Activated naive CD8-positive, alpha-beta T cell treated with anti-CD3 and anti-CD28 coated beads, Interleukin-2, amount 10 ng/mL, durations not matched to agents 7 days and 5 days (primary cell): ENCODE measurements around the gene BHLHE23. TPM values are rescaled to one million over a fixed set of nuclear protein-coding genes. Genes with fewer than 3 reads are reported as not detected.

ENCODE experiments used
- ATAC-seq: fragments of 150-1000 bp; cut with Tn5 transposase; one replicate; pipeline ENCODE4 v1.10.0; 2021; ENCODE audit warnings: low read depth, moderate library complexity
- POLR2A ChIA-PET: fragments of 350-600 bp; sonication (Branson Sonifier 250); formaldehyde crosslinking; loops from one replicate; lab custom pipeline; 2021; ENCODE audit warnings: antibody characterized with exemption; lab: Charles Lee
- DNase-seq: peaks from one replicate; pipeline ENCODE4 v3.0.0; 2021
- H3K27ac Mint-ChIP-seq: one replicate; pipeline ENCODE4 v1.8.0; 2022; ENCODE audit warnings: mild to moderate bottlenecking, mixed read lengths
- H3K27me3 Mint-ChIP-seq: one replicate; pipeline ENCODE4 v1.8.0; 2022; ENCODE audit warnings: mild to moderate bottlenecking, moderate library complexity, mixed read lengths
- H3K36me3 Mint-ChIP-seq: one replicate; pipeline ENCODE4 v1.8.0; 2021; ENCODE audit warnings: mild to moderate bottlenecking, mixed read lengths
- H3K4me1 Mint-ChIP-seq: one replicate; pipeline ENCODE4 v1.8.0; 2021; ENCODE audit warnings: mixed read lengths
- H3K4me3 Mint-ChIP-seq: one replicate; pipeline ENCODE4 v1.8.0; 2022; ENCODE audit warnings: mild to moderate bottlenecking, moderate library complexity, mixed read lengths
- H3K9me3 Mint-ChIP-seq: one replicate; pipeline ENCODE4 v1.8.0; 2021; ENCODE audit warnings: mixed read lengths
- total RNA-seq, 2 experiments: library from RNA; stranded (reverse); gene quantifications; one replicate each; pipeline ENCODE4 v1.2.3, GENCODE V29; 2021

The BHLHE23 gene
- total RNA-seq, 2 experiments from 2014 or later, result not detected

GRCh38 chr20:63005862-63006539, 763 bp downstream of the BHLHE23 start:
- peaks cover 61% of the 10 kb centered on the region for H3K27me3 Mint-ChIP-seq
- no peak overlapping the region for H3K27ac Mint-ChIP-seq
- no peak overlapping the region for H3K4me3 Mint-ChIP-seq
- H3K9me3 Mint-ChIP-seq, result no peaks in the 10 kb centered on the region
- peaks cover 13% of the 10 kb centered on the region for H3K4me1 Mint-ChIP-seq
- POLR2A ChIA-PET, result no interaction called here
- peaks cover 2% of the 10 kb centered on the region for H3K36me3 Mint-ChIP-seq
- ATAC-seq (no peak), DNase-seq (peak; percentile 51)

GRCh38 chr20:63005365-63005861, 1.4 kb downstream of the BHLHE23 start:
- peaks cover 63% of the 10 kb centered on the region for H3K27me3 Mint-ChIP-seq
- POLR2A ChIA-PET, result no interaction called here
- H3K4me1 Mint-ChIP-seq, result peaks cover 11% of the 10 kb centered on the region
- DNase-seq (no peak), ATAC-seq (no peak)
- peaks cover 1% of the 10 kb centered on the region for H3K36me3 Mint-ChIP-seq
- no peaks in the 10 kb centered on the region for H3K9me3 Mint-ChIP-seq
- H3K4me3 Mint-ChIP-seq, result no peak overlapping the region
- no peak overlapping the region for H3K27ac Mint-ChIP-seq

- H3K27me3 Mint-ChIP-seq, result peaks cover 60% of the 10 kb centered on the region
- no peaks in the 10 kb centered on the region for H3K9me3 Mint-ChIP-seq
- no peak overlapping the region for H3K4me3 Mint-ChIP-seq
- no peak for ATAC-seq
- H3K27ac Mint-ChIP-seq, result no peak overlapping the region
- DNase-seq, result no peak
- peaks cover 8% of the 10 kb centered on the region for H3K4me1 Mint-ChIP-seq
- POLR2A ChIA-PET, result no interaction called here
- no peaks in the 10 kb centered on the region for H3K36me3 Mint-ChIP-seq
Observed at GRCh38 chr20:63004607-63005364, 2.0 kb downstream of the BHLHE23 start.

GRCh38 chr20:63003546-63003945, 3.2 kb downstream of the BHLHE23 start:
- no peak for DNase-seq
- Mint-ChIP-seq H3K9me3 (no peaks in the 10 kb centered on the region), H3K27ac (no peak overlapping the region)

GRCh38 chr20:63002511-63002910, 4.3 kb downstream of the BHLHE23 start:
- DNase-seq (no peak), ATAC-seq (no peak)
- POLR2A ChIA-PET, result no interaction called here
- Mint-ChIP-seq H3K4me1 (peaks cover 12% of the 10 kb centered on the region), H3K9me3 (no peaks in the 10 kb centered on the region), H3K27ac (no peak overlapping the region), H3K36me3 (no peaks in the 10 kb centered on the region), H3K4me3 (no peak overlapping the region), H3K27me3 (peaks cover 59% of the 10 kb centered on the region)

More at GRCh38 chr20:63003546-63003945, 3.2 kb downstream of the BHLHE23 start:
- Mint-ChIP-seq H3K4me1 (peaks cover 12% of the 10 kb centered on the region), H3K4me3 (no peak overlapping the region), H3K36me3 (no peaks in the 10 kb centered on the region), H3K27me3 (peaks cover 62% of the 10 kb centered on the region)
- ATAC-seq, result no peak
- POLR2A ChIA-PET, result no interaction called here

- Mint-ChIP-seq H3K4me3 (no peak overlapping the region), H3K27ac (no peak overlapping the region), H3K27me3 (peaks cover 58% of the 10 kb centered on the region), H3K4me1 (peaks cover 12% of the 10 kb centered on the region), H3K36me3 (no peaks in the 10 kb centered on the region), H3K9me3 (no peaks in the 10 kb centered on the region)
- POLR2A ChIA-PET, result no interaction called here
- no peak for ATAC-seq
- DNase-seq, result no peak
Observed at GRCh38 chr20:63000958-63001357, 5.8 kb downstream of the BHLHE23 start.

- no peak overlapping the region for H3K4me3 Mint-ChIP-seq
- POLR2A ChIA-PET, result interaction anchor here (1.0 kb wide), 1 partner anchor 20 kb away, joined by 4 read pairs; no protein-coding TSS in a partner anchor
Observed at GRCh38 chr20:63000036-63000435, 6.7 kb downstream of the BHLHE23 start.

GRCh38 chr20:62999580-62999979, 7.2 kb downstream of the BHLHE23 start:
- ATAC-seq, result peak; percentile 71
- POLR2A ChIA-PET, result interaction anchor here (1.0 kb wide), 1 partner anchor 21 kb away, joined by 4 read pairs; no protein-coding TSS in a partner anchor
- Mint-ChIP-seq H3K36me3 (no peaks in the 10 kb centered on the region), H3K4me1 (peaks cover 11% of the 10 kb centered on the region), H3K9me3 (no peaks in the 10 kb centered on the region), H3K4me3 (no peak overlapping the region), H3K27me3 (peaks cover 50% of the 10 kb centered on the region), H3K27ac (no peak overlapping the region)
- DNase-seq, result no peak

More at GRCh38 chr20:63000036-63000435, 6.7 kb downstream of the BHLHE23 start:
- Mint-ChIP-seq H3K27me3 (peaks cover 51% of the 10 kb centered on the region), H3K27ac (no peak overlapping the region), H3K36me3 (no peaks in the 10 kb centered on the region), H3K9me3 (no peaks in the 10 kb centered on the region), H3K4me1 (peaks cover 12% of the 10 kb centered on the region)
- no peak for ATAC-seq
- no peak for DNase-seq

GRCh38 chr20:62998449-62998848, 8.3 kb downstream of the BHLHE23 start:
- ATAC-seq, result no peak
- H3K36me3 Mint-ChIP-seq, result no peaks in the 10 kb centered on the region

GRCh38 chr20:62997417-62998035, 9.2 kb downstream of the BHLHE23 start:
- peaks cover 31% of the 10 kb centered on the region for H3K27me3 Mint-ChIP-seq
- POLR2A ChIA-PET, result no interaction called here
- no peak for ATAC-seq

More at GRCh38 chr20:62998449-62998848, 8.3 kb downstream of the BHLHE23 start:
- Mint-ChIP-seq H3K9me3 (no peaks in the 10 kb centered on the region), H3K4me3 (no peak overlapping the region), H3K4me1 (peaks cover 9% of the 10 kb centered on the region), H3K27me3 (peaks cover 40% of the 10 kb centered on the region), H3K27ac (no peak overlapping the region)
- POLR2A ChIA-PET, result interaction anchor here (0.6 kb wide), 1 partner anchor 331 kb away, joined by 3 read pairs; no protein-coding TSS in a partner anchor
- no peak for DNase-seq

GRCh38 chr20:62996596-62996982, 10.2 kb downstream of the BHLHE23 start:
- peaks cover 24% of the 10 kb centered on the region for H3K27me3 Mint-ChIP-seq
- H3K36me3 Mint-ChIP-seq, result no peaks in the 10 kb centered on the region
- H3K9me3 Mint-ChIP-seq, result no peaks in the 10 kb centered on the region
- DNase-seq (no peak), ATAC-seq (no peak)
- POLR2A ChIA-PET, result no interaction called here
- H3K27ac Mint-ChIP-seq, result no peak overlapping the region
- peaks cover 9% of the 10 kb centered on the region for H3K4me1 Mint-ChIP-seq
- H3K4me3 Mint-ChIP-seq, result no peak overlapping the region

More at GRCh38 chr20:62997417-62998035, 9.2 kb downstream of the BHLHE23 start:
- Mint-ChIP-seq H3K9me3 (no peaks in the 10 kb centered on the region), H3K4me3 (no peak overlapping the region), H3K36me3 (no peaks in the 10 kb centered on the region), H3K4me1 (peaks cover 9% of the 10 kb centered on the region), H3K27ac (no peak overlapping the region)
- DNase-seq, result no peak

GRCh38 chr20:62995898-62996595, 10.7 kb downstream of the BHLHE23 start:
- no peak for DNase-seq
- no peak overlapping the region for H3K4me3 Mint-ChIP-seq
- H3K9me3 Mint-ChIP-seq, result no peaks in the 10 kb centered on the region
- no peaks in the 10 kb centered on the region for H3K36me3 Mint-ChIP-seq
- POLR2A ChIA-PET, result no interaction called here
- peaks cover 23% of the 10 kb centered on the region for H3K27me3 Mint-ChIP-seq
- no peak overlapping the region for H3K27ac Mint-ChIP-seq
- peaks cover 9% of the 10 kb centered on the region for H3K4me1 Mint-ChIP-seq
- no peak for ATAC-seq

GRCh38 chr20:62995481-62995880, 11.3 kb downstream of the BHLHE23 start:
- H3K27me3 Mint-ChIP-seq, result peaks cover 17% of the 10 kb centered on the region
- H3K36me3 Mint-ChIP-seq, result no peaks in the 10 kb centered on the region
- POLR2A ChIA-PET, result no interaction called here

More at GRCh38 chr20:62995481-62995880, 11.3 kb downstream of the BHLHE23 start:
- no peak overlapping the region for H3K4me3 Mint-ChIP-seq
- peaks cover 9% of the 10 kb centered on the region for H3K4me1 Mint-ChIP-seq
- H3K9me3 Mint-ChIP-seq, result no peaks in the 10 kb centered on the region
- ATAC-seq, result no peak
- no peak overlapping the region for H3K27ac Mint-ChIP-seq
- DNase-seq, result no peak
